HCT116 (cell line): ENCODE results near the gene PDZD8. TPM values are rescaled to one million over a fixed set of nuclear protein-coding genes. Genes with fewer than 3 reads are reported as not detected.

ENCODE experiments used
- ATAC-seq: fragments of 200-7000 bp; cut with Tn5 transposase; 2 replicates; pipeline ENCODE4 v1.9.1; 2020; ENCODE audit warnings: mild to moderate bottlenecking, moderate library complexity
- BruUV-seq: library from RNA; stranded (reverse); fragments of 400-500 nt; replicated peaks from 2 replicates; lab custom pipeline; 2021; lab: Mats Ljungman, UMichigan
- CTCF ChIA-PET: fragments of 300-600 bp; sonication (Branson Sonifier 250); formaldehyde crosslinking; loops from one replicate; lab custom pipeline; 2021; ENCODE audit warnings: antibody characterized with exemption; lab: Charles Lee
- POLR2A ChIA-PET: fragments of 300-600, 350-600 bp; sonication (Branson Sonifier 250); formaldehyde crosslinking; loops from one replicate; lab custom pipeline; 2021; ENCODE audit warnings: antibody characterized with exemption; lab: Charles Lee
- RAD21 ChIA-PET, 2 experiments: fragments of 300-600 bp; sonication (Branson Sonifier 250); formaldehyde crosslinking; loops; one replicate each; lab custom pipeline; 2023; ENCODE audit warnings: low total read pairs in 2 of 2; ENCODE audit not compliant: uncharacterized antibody in 2 of 2, unreplicated experiment in 2 of 2, low non-redundant PET in 1 of 2; lab: Charles Lee
- DNase-seq: peaks from one replicate; pipeline ENCODE4 v3.0.0-alpha.2; 2010; ENCODE audit warnings: low read depth, low spot score
- H2AFZ ChIP-seq: fragments of 200-600 bp; shearing (Covaris generic), sonication (generic); 2 replicates; pipeline ENCODE4 v1.6.1; 2017; ENCODE audit warnings: low read depth, mixed run types, mixed read lengths, antibody characterized with exemption, low read length; ENCODE audit not compliant: poor library complexity, severe bottlenecking
- H3K27ac ChIP-seq: 2 replicates; pipeline ENCODE4 v1.5.1; 2012; ENCODE audit warnings: low read depth, low read length
- H3K27me3 ChIP-seq: fragments of 200-600 bp; sonication (generic); 2 replicates; pipeline ENCODE4 v1.6.1; 2016; ENCODE audit warnings: mixed run types, low read length, mixed read lengths; ENCODE audit not compliant: insufficient read depth
- H3K36me3 ChIP-seq, 2 experiments: fragments of 200-500 bp in 1 of 2; fragments of 200-600 bp in 1 of 2; sonication (Bioruptor generic) in 1 of 2; sonication (generic) in 1 of 2; 2 replicates each; pipeline versions ENCODE4 v1.5.1 to v1.6.1; 2014 to 2016; ENCODE audit warnings: low read length in 2 of 2, inconsistent platforms in 1 of 2, mixed read lengths in 1 of 2, mixed run types in 1 of 2; ENCODE audit not compliant: insufficient read depth in 2 of 2, control insufficient read depth in 1 of 2
- H3K4me1 ChIP-seq, 2 experiments: fragments of 200-600 bp in 1 of 2; sonication (generic) in 1 of 2; 2 replicates each; pipeline versions ENCODE4 v1.5.1 to v1.6.1; 2012 to 2017; ENCODE audit warnings: low read length in 2 of 2, inconsistent platforms in 1 of 2, mild to moderate bottlenecking in 1 of 2, mixed read lengths in 1 of 2, mixed run types in 1 of 2, moderate library complexity in 1 of 2; ENCODE audit not compliant: insufficient read depth in 2 of 2, control insufficient read depth in 1 of 2
- H3K4me2 ChIP-seq: fragments of 200-600 bp; sonication (generic); 2 replicates; pipeline ENCODE4 v1.6.1; 2017; ENCODE audit warnings: mixed run types, low read length, mixed read lengths
- H3K4me3 ChIP-seq, 2 experiments: fragments of 200-600 bp in 1 of 2; sonication (generic) in 1 of 2; replicated peaks in 1 of 2; 2 replicates each; pipeline ENCODE4 v1.5.1; 2011 to 2016; ENCODE audit warnings: low read length in 2 of 2, control low read depth in 1 of 2, low read depth in 1 of 2, mild to moderate bottlenecking in 1 of 2, mixed read lengths in 1 of 2, mixed run types in 1 of 2
- H3K79me2 ChIP-seq: fragments of 200-600 bp; sonication (generic); 2 replicates; pipeline ENCODE4 v1.6.1; 2017; ENCODE audit warnings: mild to moderate bottlenecking, mixed run types, low read length, moderate library complexity, mixed read lengths; ENCODE audit not compliant: insufficient read depth
- H3K9ac ChIP-seq: fragments of 200-600 bp; sonication (generic); 2 replicates; pipeline ENCODE4 v1.6.1; 2016; ENCODE audit warnings: low read length, mixed read lengths
- H3K9me2 ChIP-seq: fragments of 200-600 bp; sonication (generic), shearing (Covaris generic); 2 replicates; pipeline ENCODE4 v1.6.1; 2017; ENCODE audit warnings: mixed run types, mild to moderate bottlenecking, moderate library complexity; ENCODE audit not compliant: insufficient read depth
- H3K9me3 ChIP-seq, 2 experiments: fragments of 200-500 bp in 1 of 2; fragments of 200-600 bp in 1 of 2; sonication (Bioruptor generic) in 1 of 2; sonication (generic) in 1 of 2; 2 replicates each; pipeline ENCODE4 v1.6.1; 2014 to 2017; ENCODE audit warnings: low read length in 2 of 2, mixed read lengths in 2 of 2, inconsistent platforms in 1 of 2, low read depth in 1 of 2, mild to moderate bottlenecking in 1 of 2, mixed run types in 1 of 2, moderate library complexity in 1 of 2; ENCODE audit not compliant: control insufficient read depth in 1 of 2, insufficient read depth in 1 of 2
- H4K20me1 ChIP-seq: fragments of 200-600 bp; sonication (generic), shearing (Covaris generic); 2 replicates; pipeline ENCODE4 v1.6.1; 2017; ENCODE audit warnings: mixed run types, mild to moderate bottlenecking, moderate library complexity; ENCODE audit not compliant: insufficient read depth
- CEBPB ChIP-seq: IDR thresholded peaks from 2 replicates; pipeline ENCODE4 v1.6.1; 2012; ENCODE audit warnings: low read depth
- FOSL1 ChIP-seq: IDR thresholded peaks from 2 replicates; pipeline ENCODE4 v1.6.1; 2012; ENCODE audit warnings: low read depth
- POLR2AphosphoS5 ChIP-seq: IDR thresholded peaks from 2 replicates; pipeline ENCODE4 v1.6.1; 2011; ENCODE audit warnings: mild to moderate bottlenecking, low read depth, low read length, moderate library complexity
- RAD21 ChIP-seq: IDR thresholded peaks from 2 replicates; pipeline ENCODE4 v1.6.1; 2012; ENCODE audit warnings: low read depth, mild to moderate bottlenecking
- REST ChIP-seq: IDR thresholded peaks from 2 replicates; pipeline ENCODE4 v1.6.1; 2012; ENCODE audit warnings: low read depth
- SIN3A ChIP-seq: IDR thresholded peaks from 2 replicates; pipeline ENCODE4 v1.6.1; 2012; ENCODE audit warnings: low read depth
- ZFX ChIP-seq: fragments of 450-650 bp; IDR thresholded peaks from 2 replicates; pipeline ENCODE4 v1.6.1; 2017
- ZNF274 ChIP-seq: fragments of 200-500 bp; sonication (Bioruptor generic); IDR thresholded peaks from 2 replicates; pipeline ENCODE4 v1.6.1; 2014; ENCODE audit warnings: mild to moderate bottlenecking, low read depth, low read length, inconsistent platforms
- intact Hi-C: fragments of 100-400 bp; cut with micrococcal nuclease; formaldehyde crosslinking; loops from 2 replicates; pipeline ENCODE4 v1.10.0; 2022
- total RNA-seq: library from RNA; stranded (reverse); gene quantifications from one replicate; pipeline ENCODE4 v1.2.1, GENCODE V29; 2021; ENCODE audit not compliant: unreplicated experiment
- TF ChIP-seq, protein P1 (sequence below): IDR thresholded peaks from 2 replicates; pipeline ENCODE4 v1.6.1; 2012

Gene PDZD8
- total RNA-seq, 1 experiment from 2014 or later, result 61.7 TPM

DNA sequence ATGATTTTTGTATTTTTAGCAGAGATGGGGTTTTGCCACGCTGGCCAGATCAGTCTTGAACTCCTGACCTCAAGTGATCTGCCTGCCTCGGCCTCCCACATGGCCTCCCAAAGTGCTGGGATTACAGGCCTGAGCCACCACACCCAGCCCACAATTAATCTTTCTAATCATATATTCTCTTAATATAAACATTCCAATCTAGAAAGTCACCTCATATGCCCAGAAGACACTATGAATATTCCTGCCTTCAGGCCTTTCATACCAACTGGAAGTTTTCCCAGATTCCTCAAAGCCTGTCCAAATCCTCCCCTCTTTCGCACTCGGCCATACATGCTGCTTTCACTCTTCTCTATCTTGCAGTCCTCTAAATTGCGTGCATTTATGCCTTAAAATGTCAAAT is 32.6 kb downstream of the PDZD8 start:
- H3K4me2 ChIP-seq, result peak overlapping the region; percentile 49
- H4K20me1 ChIP-seq, result peaks cover 6% of the 10 kb centered on the region; the same call in 1 of the 2 replicates
- ATAC-seq (peak; percentile 71), DNase-seq (no peak)
- 0 out of 2 replicates have a peak overlapping the region, but pooled peaks have one; percentile 0 for H3K9ac ChIP-seq
- no peaks in the 10 kb centered on the region; a peak in 1 of 4 replicates for H3K36me3 ChIP-seq
- intact Hi-C loops, result no loop called here
- H3K27me3 ChIP-seq, result no peaks in the 10 kb centered on the region
- TF ChIP-seq ZNF274 (no peak), SIN3A (no peak), CEBPB (no peak), REST (no peak), POLR2AphosphoS5 (no peak), ZFX (0 out of 2 replicates have a peak, but pooled peaks have one; percentile 15), FOSL1 (0 out of 2 replicates have a peak, but pooled peaks have one; percentile 36), RAD21 (no peak)
- TF ChIP-seq, protein P1, sequence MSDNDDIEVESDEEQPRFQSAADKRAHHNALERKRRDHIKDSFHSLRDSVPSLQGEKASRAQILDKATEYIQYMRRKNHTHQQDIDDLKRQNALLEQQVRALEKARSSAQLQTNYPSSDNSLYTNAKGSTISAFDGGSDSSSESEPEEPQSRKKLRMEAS, result peak; percentile 20; the same call in 1 of the 2 replicates
- H3K27ac ChIP-seq, result peak overlapping the region; percentile 68
- RAD21 ChIA-PET, result no interaction called here
- peaks cover 91% of the 10 kb centered on the region for H3K79me2 ChIP-seq
- H2AFZ ChIP-seq, result no peak overlapping the region
- H3K9me2 ChIP-seq, result no peaks in the 10 kb centered on the region
- POLR2A ChIA-PET, result no interaction called here
- H3K4me3 ChIP-seq, result peak overlapping the region in 1 of 2 experiments; percentile 1; a peak in 1 of 4 replicates
- no peaks in the 10 kb centered on the region for H3K9me3 ChIP-seq
- CTCF ChIA-PET, result no interaction called here
- BruUV-seq, result no TSS peak
- peaks cover 38 to 46% of the 10 kb centered on the region in 2 experiments for H3K4me1 ChIP-seq
